GM18517 (cell line): ENCODE data around the gene MAG.

Source experiments
- ATAC-seq: cut with Tn5 transposase; IDR thresholded peaks from one replicate; pipeline ENCODE4 v1.9.1; 2021; ENCODE audit warnings: mild to moderate bottlenecking, moderate library complexity; ENCODE audit not compliant: unreplicated experiment

Gene MAG, protein sequence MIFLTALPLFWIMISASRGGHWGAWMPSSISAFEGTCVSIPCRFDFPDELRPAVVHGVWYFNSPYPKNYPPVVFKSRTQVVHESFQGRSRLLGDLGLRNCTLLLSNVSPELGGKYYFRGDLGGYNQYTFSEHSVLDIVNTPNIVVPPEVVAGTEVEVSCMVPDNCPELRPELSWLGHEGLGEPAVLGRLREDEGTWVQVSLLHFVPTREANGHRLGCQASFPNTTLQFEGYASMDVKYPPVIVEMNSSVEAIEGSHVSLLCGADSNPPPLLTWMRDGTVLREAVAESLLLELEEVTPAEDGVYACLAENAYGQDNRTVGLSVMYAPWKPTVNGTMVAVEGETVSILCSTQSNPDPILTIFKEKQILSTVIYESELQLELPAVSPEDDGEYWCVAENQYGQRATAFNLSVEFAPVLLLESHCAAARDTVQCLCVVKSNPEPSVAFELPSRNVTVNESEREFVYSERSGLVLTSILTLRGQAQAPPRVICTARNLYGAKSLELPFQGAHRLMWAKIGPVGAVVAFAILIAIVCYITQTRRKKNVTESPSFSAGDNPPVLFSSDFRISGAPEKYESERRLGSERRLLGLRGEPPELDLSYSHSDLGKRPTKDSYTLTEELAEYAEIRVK

DNA sequence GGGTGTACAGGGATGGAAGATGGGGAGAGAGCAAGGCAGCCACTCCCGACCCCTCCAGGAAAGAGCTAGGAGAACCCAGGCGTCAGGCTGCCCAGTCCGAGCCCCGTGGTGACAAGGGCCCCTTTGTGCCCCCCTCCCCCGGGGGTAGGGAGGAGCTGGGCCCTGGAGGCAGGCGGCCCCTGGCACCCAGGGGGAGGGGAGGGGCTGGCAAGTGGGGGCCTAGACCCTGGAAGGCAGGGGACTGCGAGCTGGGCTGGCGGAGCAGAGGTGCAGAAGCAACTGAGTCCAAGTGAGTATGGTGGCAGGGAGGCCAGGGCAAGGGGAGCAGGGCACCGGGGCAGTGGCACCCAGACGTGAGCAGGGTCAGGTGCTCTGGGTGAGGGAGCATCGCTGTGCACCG is at the start of gene MAG:
Gene MAG, plus strand, starts transcription at position 246 of the 400 bp plus-strand sequence. CDS start 3,248 bp downstream, outside the sequence.
- ATAC-seq = no peak

DNA sequence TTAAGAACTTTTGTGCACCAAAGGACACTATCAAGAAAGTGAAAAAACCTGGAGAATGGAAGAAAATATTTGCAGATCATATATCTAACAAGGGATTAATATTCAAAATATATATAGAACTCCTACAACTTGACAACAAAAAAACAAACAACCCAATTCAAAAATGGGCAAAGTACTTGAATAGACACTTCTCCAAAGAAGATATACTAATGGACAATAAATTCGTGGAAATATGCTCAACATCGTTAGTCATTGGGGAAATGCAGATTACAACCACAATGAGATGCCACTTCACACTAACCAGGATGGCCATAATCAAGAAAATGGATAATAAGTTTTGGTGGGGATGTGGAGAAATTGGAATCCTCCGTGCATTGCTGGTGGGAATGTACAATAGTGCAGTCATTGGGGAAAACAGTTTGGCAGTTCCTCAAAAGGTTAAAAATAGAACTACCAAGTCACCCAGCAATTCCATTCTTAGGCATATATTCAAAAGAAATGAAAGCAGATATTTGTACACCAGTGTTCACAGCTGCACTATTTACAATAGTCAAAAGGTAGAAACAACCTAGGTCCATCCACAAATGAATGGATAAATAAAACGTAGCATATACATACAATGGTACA is 45.4 kb upstream of the MAG start:
- ATAC-seq = no peak

DNA sequence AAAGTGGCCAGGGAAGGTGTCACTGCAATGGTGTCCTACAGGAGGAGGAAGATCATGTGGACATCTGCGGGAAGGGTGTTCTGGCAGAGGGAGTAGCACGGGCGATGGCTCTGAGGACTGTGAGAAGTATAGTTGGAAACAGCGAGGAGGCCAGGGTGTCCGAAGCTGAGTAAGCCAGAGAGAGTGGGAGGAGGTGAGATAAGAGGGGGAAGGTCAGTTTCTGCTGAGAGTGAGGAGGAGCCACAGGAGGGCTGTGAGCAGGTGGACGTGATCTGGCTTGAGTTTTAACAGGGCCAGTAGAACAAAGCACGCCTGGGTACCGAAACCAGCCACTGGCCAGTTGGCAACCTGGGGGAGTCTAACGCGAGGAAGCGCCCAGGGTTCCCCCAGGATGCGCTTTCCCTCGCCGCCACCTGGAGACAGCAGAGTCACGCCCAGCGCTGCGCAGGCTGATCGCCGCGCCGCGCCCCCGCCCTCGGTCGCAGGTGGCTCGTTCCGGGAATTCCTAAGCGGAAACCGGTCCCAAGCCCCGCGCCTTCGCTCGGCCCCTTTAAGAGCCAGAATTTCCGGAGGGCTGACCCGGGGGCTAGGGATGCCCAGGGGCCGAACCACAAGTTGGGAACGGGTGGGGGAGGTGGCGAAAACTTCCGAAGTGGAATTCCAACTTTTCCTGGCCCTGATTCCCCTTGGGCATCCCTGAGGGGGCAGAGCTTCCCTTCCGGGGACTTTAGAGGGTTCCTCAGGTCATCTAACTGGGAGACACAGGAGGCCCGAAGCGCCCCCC is 44.2 kb upstream of the MAG start:
- peak; percentile 41 for ATAC-seq

DNA sequence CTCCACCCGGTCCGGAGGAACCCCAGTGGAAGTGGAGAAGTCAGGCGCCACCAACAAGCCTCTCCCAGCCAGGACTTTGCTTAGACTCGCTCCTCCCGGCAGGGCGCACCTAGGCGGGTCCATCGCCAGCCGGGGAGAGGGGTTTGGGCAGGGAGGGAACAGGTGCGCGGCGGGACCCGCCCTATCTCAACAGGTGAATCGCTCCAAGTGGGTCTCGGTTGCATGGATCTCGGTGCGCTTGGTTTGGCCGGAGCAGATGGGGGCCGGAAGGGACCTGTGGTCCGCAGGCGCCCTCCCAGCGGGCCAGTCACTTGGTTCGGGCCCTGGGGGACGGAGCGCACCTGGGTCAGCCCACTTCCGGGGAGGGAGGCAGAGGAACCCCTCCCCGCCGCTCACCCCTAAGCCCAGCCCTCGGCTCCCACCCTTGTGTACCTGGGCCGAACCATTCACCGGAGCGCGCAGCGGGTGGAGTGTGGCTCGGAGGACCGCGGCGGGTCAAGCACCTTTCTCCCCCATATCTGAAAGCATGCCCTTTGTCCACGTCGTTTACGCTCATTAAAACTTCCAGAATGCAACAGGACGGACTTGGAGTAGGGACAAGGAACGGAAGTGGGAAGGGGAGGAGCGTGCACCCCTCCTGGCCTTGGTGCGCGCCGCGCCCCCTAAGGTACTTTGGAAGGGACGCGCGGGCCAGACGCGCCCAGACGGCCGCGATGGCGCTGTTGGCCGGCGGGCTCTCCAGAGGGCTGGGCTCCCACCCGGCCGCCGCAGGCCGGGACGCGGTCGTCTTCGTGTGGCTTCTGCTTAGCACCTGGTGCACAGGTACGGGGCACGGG is 43.4 kb upstream of the MAG start, which contains the start of gene LSR:
Gene LSR, plus strand, starts transcription at position 693 of the 836 bp plus-strand sequence. Its CDS starts 21 bp downstream, at position 714.
- ATAC-seq = peak; percentile 53

DNA sequence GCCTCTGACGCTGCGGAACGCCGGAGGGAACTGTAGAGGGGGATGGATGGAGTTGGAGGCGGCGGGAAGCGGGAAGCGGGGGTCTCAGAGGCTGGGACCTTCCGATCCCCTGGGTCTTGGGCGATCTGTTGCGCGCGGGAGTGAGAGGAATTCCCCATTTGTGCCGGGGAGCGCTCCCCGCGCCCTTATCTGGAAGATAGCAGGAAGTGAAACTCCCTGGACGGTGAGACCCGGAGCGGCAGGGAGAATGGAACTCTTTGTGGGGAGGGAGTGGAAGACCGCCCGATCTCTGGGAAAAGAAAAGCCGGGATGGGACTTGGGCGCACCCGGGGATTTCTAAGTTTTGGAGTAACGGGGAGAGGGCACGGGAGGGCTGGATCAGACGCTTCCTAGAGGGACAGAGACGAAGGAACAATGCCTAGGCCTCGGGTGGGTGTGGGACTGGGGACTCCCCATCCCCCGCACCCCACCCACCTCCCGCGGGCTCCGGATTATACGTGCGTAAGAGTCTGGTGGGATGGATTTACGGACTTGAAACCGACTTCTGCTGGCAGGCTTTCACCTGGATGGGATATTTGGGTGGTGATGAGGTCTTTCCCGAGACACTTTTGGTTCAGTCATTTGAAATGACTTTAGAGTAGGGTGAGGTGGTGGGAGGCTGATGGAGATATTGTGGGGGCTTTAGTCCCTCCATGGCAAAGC is 42.7 kb upstream of the MAG start:
- no peak for ATAC-seq

DNA sequence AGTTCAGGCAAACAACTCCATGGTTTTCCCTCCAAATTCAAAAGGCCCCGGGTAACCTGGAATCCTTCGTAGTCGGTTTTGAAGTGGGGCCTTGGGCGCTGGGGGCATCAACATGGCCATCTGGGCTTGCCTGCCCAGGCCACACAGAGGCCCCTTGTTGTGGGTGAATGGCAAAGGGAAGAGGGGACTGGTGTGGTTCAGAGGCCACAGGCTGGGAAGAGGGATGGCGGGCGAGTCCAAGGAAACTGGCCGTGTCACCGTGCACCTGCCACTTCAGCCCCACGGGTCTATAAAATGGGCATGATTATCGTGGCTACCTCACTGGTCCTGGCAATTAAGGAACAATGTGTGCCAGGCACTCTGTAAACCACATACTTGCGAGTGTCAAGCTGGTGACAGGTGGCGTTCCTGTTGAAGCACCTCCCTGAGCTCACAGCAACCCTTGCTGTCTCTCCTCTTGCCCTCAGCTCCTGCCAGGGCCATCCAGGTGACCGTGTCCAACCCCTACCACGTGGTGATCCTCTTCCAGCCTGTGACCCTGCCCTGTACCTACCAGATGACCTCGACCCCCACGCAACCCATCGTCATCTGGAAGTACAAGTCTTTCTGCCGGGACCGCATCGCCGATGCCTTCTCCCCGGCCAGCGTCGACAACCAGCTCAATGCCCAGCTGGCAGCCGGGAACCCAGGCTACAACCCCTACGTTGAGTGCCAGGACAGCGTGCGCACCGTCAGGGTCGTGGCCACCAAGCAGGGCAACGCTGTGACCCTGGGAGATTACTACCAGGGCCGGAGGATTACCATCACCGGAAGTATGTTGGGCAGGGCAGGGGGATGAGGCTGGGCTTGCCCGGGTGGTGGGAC is 41.9 kb upstream of the MAG start:
- ATAC-seq = no peak

DNA sequence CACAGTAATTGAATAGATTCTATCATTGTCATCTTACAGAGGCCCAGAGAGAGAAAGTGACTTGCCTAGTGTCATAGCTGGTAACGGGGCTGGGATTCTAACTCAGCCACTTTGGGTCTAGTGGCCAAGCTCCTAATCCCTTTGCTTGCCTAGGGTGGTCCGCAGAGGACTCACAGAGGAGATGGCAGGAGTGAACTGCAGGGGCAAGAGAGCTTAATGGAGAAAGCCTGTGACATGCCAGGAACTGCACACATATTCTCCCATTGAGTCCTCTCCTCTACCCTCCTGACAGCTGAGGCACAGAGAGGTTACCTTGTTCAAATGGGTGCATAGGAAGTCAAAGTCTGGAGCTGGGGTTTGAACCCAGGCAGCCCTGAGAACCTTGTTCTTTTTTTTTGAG is 40.5 kb upstream of the MAG start:
- ATAC-seq = no peak

DNA sequence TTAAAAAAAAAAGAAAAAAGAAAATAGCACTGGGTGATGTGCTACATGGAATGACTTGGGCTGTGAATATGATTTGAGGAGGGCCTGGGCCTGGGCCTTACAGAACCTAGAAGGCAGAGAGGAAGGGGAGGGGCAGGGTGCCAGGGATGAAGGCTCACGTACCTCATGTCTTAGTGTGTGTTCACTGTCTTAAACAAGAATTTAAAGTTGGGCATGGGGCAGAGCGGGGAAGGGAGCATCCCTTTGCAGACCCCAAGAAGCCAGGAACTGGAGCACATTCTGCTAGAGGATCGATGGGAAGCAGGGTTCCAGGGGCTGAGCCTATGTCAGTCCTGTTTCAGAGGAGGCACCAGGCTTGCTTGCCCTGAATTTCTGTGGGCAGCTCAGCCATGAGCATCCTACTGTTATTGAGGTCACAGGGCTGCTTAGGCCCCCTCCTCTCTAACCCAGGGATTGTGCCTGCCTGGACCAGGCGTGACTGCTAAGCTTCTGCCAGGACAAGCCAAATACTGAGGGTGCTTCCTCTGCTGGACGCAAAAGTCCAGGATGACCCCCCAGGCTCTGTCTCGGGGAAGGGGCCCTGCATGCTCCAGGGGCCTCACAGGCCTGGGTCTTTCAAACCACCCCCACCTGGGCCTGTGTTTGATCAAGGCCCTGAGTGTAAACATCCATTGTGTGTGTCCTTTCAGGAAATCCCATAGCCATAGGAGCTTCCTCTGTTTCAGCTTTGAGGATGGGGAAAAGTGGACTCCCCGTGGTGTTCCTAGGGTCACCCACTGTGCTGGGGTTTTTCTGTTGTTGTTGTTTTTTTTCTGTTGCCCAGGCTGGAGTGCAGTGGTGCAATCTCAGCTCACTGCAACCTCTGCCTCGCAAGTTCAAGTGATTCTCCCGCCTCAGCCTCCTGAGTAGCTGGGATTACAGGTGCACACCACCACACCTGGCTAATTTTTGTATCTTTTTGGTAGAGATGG is 38.4 kb upstream of the MAG start:
- no peak for ATAC-seq

DNA sequence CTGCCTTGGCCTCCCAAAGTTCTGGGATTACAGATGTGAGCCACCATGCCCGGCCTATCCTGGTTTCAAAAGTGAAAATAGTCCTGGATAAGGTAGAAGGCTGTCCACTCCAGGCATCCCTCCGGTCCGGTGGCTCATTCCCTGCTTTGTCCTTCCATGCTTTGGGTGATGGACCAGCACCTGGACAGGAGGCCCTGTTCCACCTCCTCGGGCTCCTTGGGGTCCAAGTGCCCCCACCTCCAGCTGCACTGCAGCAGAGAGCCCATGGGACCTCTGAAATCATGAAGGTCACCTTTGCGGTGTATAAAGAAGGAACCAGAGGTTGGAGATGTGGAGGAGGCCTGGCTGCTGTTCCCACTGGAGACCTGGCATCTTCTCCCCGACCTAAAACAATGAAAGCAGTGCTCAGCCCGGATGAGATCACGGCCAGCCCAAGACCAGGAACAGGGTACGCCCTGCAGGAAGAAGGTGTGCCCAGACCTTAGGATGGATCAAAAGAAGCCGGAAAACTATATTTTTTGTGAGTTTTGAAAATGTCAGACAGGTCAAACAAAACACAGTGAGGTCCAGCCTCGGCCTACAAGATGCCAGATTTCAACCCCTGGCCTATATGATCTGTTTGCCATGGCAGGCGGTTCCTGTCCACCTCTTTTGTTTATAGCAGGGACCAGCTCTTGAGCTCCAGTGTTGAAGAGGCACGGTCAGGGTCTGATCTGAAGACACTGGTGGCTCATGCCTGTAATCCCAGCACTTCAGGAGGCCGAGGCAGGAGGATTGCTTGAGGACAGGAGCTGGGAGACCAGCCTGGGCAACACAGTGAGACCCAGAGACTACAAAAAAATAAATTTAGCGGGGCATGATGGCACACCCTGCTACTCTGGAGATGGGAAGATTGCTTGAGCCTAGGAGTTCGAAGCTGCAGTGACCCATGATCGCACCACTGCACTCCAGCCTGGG is 37.3 kb upstream of the MAG start:
- ATAC-seq = no peak

DNA sequence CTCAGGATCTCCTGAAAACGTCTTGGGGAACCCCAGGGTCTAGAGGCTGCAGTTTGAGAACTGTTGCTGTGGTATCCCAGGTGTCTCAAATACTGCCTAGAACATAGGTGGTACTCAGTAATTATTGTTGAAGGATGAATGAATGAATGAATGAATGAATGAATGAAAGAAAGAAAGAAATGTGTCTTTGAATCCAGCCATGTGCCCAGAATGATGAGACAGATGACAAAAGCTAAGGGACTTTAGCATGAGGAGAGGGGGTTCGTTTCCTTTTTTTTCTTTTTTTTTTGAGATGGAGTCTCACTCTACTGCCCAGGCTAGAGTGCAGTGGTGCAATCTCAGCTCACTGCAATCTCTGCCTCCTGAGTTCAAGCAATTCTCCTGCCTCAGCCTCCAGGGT is 35.4 kb upstream of the MAG start:
- ATAC-seq = no peak

DNA sequence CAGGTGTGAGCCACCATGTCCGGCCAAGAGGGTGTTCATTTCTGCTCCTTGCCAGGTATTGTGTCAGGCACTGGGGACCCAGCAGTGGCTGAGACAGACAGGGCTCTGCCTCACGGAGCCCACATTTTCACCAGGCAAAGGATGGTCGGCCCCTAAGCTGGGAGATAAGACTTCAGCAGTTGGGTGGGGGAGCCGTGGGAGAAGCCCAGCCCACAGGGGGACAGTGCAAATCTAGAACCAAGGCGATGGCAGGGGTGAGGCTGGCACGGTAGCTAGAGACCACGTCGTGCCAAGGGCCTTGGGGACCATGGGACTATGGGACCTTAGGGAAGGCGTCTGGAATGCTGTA is 34.9 kb upstream of the MAG start:
- no peak for ATAC-seq

DNA sequence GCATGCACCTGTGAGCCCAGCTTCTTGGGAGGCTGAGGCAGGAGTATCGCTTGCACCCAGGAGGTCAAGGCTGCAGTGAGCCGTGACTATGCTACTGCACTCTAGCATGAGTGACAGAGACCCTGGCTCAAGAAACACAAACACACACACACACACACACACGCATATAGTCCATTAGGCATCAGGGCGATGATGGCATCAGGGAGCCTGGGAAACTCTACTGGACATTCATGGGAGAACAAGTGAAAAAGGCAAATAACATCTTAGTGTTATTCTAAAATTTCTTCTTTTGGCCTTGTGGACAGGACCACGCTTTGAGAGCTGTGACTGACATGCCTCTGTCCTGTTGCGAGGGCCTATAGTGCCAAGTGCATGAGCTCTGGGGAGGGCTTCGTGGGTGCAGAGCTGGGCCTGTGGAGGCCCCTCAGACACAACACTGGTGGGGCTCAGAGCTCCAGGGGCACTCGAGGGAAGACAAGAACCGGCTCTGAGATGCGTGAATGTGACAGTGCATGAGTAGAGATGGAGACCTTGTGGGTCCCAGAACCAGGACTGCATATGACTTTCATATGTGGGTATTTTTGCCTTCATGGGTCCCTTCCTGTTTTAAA is 31.2 kb upstream of the MAG start:
- no peak for ATAC-seq

DNA sequence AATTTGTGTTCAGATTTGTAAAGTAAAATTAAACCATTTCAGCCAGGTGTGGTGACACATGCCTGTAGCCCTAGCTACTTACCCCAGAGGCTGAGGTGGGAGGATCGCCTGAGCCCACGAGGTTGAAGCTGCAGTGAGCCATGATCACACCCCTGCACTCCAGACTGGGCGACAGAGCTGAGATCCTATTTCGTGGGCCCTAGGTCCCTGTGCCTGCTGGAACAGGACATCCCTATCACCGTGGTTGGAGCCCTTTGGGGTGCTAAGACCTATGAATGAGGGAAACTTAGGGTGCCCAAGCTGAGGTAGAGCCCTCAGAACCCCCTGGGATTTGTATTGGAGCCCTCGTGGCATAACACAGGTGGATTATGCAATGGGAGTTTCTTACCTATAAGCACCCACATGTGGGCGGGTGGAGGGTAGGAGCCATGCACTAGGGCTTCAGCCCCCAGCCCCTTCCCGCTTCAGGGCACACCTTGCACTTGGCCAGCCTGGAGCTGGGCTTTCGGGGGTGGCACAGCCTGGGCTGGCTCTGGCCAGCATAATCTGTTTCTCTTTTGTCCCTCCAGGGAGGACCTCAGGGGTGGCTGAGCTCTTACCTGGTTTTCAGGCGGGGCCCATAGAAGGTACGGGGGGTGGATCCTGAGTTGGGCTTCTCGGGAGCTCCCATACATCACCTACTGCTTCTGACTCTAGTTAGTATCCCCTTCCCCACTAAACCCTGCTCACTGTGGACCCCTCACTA is 30.4 kb upstream of the MAG start:
- no peak for ATAC-seq

DNA sequence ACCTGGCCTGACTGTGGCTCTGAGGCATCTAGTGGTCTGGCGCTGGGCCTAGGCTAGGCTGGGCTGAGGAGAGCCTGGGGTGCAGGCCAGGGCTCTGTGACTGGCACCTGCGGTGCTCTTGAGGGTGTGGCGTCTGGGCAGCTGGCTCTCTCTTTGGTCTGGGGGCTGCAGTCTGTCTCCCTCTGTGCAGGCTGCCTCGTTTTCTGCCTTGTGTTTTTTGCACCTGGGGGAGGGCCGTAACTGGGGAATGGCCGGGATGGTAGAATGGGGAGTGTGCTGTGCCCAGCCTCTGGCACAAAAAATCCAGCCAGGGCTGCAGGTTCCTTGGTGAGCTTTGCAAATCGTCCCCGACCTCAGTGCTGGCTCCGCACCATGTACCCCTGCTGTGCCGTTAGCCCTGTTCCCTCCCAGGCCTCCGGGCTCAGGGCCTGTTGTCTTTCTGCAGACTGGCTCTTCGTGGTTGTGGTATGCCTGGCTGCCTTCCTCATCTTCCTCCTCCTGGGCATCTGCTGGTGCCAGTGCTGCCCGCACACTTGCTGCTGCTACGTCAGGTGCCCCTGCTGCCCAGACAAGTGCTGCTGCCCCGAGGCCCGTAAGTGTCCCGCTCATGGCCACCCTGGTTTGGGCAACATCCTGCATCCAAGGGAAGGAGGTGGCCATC is 29.7 kb upstream of the MAG start:
- no peak for ATAC-seq
